ENCODE measurements around the gene PSEN1. TPM values are rescaled to one million over a fixed set of nuclear protein-coding genes. Genes with fewer than 3 reads are reported as not detected.
A peak's percentile ranks its signal among the peaks of the same experiment; 100 is the strongest.

Gene PSEN1
- polyA plus RNA-seq, 1 of the 3 experiments (the other 2 are of a cell fraction), result 9.0 TPM

GRCh38 chr14:73145371-73145770, 9.1 kb downstream of the PSEN1 start:
- WGBS (ENCODE audit: low lambda C conversion rate), result 100% methylated on average over 3 of the region's 3 CpGs
- Histone ChIP-seq H2AFZ (ENCODE audit: low read depth) (no peak overlapping the region), H3K4me1 (ENCODE audit: control insufficient read depth in 1 of 2, insufficient read depth in 2 of 2, low read depth in 1 of 2, low read length in 1 of 2) (peaks cover 0 to 13% of the 10 kb centered on the region in 2 experiments; a peak in 3 of 4 replicates), H3K79me2 (ENCODE audit: insufficient read depth) (peaks cover 89% of the 10 kb centered on the region), H3K27me3 (ENCODE audit: insufficient read depth) (no peaks in the 10 kb centered on the region), H3F3A (replicated peaks; ENCODE audit: insufficient read depth) (peaks cover 33% of the 10 kb centered on the region), H3K9me2 (no peaks in the 10 kb centered on the region), H4K20me1 (ENCODE audit: insufficient read depth) (peaks cover 41% of the 10 kb centered on the region), H3K27ac (ENCODE audit: low read depth in 2 of 2, low read length in 1 of 2) (no peak overlapping the region), H3K4me3 (ENCODE audit: low read depth in 2 of 2, low read length in 1 of 2) (no peak overlapping the region), H3K9me3 (no peaks in the 10 kb centered on the region), H3K9ac (no peak overlapping the region), H3K4me2 (no peak overlapping the region), H3K36me3 (replicated peaks in 1 of 2; ENCODE audit: control insufficient read depth in 1 of 2, insufficient read depth in 2 of 2, low read length in 1 of 2) (peaks cover 11 to 22% of the 10 kb centered on the region in 2 experiments)
- ChIA-PET POLR2A (no interaction called here), CTCF (no interaction called here)
- TF ChIP-seq RAD21 (IDR thresholded peaks at IDR 0.05; ENCODE audit: low read length), result no peak
- no peak for TF ChIP-seq MXI1 (IDR thresholded peaks at IDR 0.05; ENCODE audit: low read depth, low read length)
- no peak for TF ChIP-seq RXRA (IDR thresholded peaks at IDR 0.05; ENCODE audit: borderline replicate concordance, low read depth)
- no peak for TF ChIP-seq NRF1 (IDR thresholded peaks at IDR 0.05; ENCODE audit: low read depth, low read length)
- TF ChIP-seq IRF3 (IDR thresholded peaks at IDR 0.05; ENCODE audit: low read depth, low read length), result no peak
- no peak for TF ChIP-seq ELF1 (IDR thresholded peaks at IDR 0.05)
- TF ChIP-seq EP300 (IDR thresholded peaks at IDR 0.05; ENCODE audit: borderline replicate concordance in 1 of 2, low read depth in 1 of 2, low read length in 1 of 2), result no peak
- no peak for TF ChIP-seq FOXJ3 (CRISPR knock-in tag; IDR thresholded peaks at IDR 0.05)
- TF ChIP-seq TAF1 (IDR thresholded peaks at IDR 0.05; ENCODE audit: borderline replicate concordance, low read depth, low read length), result no peak
- TF ChIP-seq POLR2AphosphoS5 (IDR thresholded peaks at IDR 0.05; ENCODE audit: low read depth, low read length), result no peak
- no peak for TF ChIP-seq JUND (IDR thresholded peaks at IDR 0.05)
- no peak for TF ChIP-seq PBX3 (IDR thresholded peaks at IDR 0.05)
- TF ChIP-seq GATA2 (CRISPR knock-in tag; IDR thresholded peaks at IDR 0.05), result no peak
- TF ChIP-seq, protein P1, sequence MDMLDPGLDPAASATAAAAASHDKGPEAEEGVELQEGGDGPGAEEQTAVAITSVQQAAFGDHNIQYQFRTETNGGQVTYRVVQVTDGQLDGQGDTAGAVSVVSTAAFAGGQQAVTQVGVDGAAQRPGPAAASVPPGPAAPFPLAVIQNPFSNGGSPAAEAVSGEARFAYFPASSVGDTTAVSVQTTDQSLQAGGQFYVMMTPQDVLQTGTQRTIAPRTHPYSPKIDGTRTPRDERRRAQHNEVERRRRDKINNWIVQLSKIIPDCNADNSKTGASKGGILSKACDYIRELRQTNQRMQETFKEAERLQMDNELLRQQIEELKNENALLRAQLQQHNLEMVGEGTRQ (IDR thresholded peaks at IDR 0.05; ENCODE audit: borderline replicate concordance, low read depth, low read length), result no peak
- DNase-seq, result no peak

DNA sequence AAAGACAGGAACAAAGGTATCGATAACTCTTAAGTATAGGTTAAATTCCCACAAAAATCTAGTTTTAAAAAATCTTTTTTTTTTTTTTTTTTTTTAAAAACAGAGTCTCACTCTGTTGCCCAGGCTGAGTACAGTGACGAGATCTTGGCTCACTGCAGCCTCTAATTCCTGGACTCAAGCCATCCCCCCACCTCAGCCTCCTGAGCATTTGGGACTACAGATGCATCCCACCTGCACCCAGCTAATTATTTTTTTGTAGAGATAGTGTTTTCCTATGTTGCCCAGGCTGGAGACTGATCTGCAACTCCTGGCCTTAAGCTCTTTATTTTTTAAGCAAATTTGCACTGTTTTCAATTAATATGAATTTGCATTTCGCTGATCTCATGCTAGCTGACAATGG, 9.8 kb downstream of the PSEN1 start:
- 93% methylated on average over 3 of the region's 3 CpGs for WGBS (ENCODE audit: low lambda C conversion rate)
- Histone ChIP-seq H3K36me3 (replicated peaks in 1 of 2; ENCODE audit: control insufficient read depth in 1 of 2, insufficient read depth in 2 of 2, low read length in 1 of 2) (peaks cover 11 to 26% of the 10 kb centered on the region in 2 experiments), H3K4me2 (no peak overlapping the region), H3F3A (replicated peaks; ENCODE audit: insufficient read depth) (peaks cover 33% of the 10 kb centered on the region), H3K4me3 (ENCODE audit: low read depth in 2 of 2, low read length in 1 of 2) (no peak overlapping the region), H3K27ac (ENCODE audit: low read depth in 2 of 2, low read length in 1 of 2) (peak overlapping the region in 1 of 2 experiments; percentile 71; a peak in 1 of 4 replicates), H4K20me1 (ENCODE audit: insufficient read depth) (peaks cover 36% of the 10 kb centered on the region), H3K79me2 (ENCODE audit: insufficient read depth) (peaks cover 82% of the 10 kb centered on the region), H3K4me1 (ENCODE audit: control insufficient read depth in 1 of 2, insufficient read depth in 2 of 2, low read depth in 1 of 2, low read length in 1 of 2) (peaks cover 0 to 13% of the 10 kb centered on the region in 2 experiments; a peak in 2 of 4 replicates), H3K27me3 (ENCODE audit: insufficient read depth) (no peaks in the 10 kb centered on the region), H3K9me3 (no peaks in the 10 kb centered on the region), H2AFZ (ENCODE audit: low read depth) (no peak overlapping the region), H3K9ac (no peak overlapping the region), H3K9me2 (no peaks in the 10 kb centered on the region)
- TF ChIP-seq ELF1 (IDR thresholded peaks at IDR 0.05), result no peak
- no peak for TF ChIP-seq FOXJ3 (CRISPR knock-in tag; IDR thresholded peaks at IDR 0.05)
- no peak for TF ChIP-seq RCOR1 (IDR thresholded peaks at IDR 0.05; ENCODE audit: low read length)
- no peak for TF ChIP-seq MXI1 (IDR thresholded peaks at IDR 0.05; ENCODE audit: low read depth, low read length)
- no peak for TF ChIP-seq TEAD4 (IDR thresholded peaks at IDR 0.05; ENCODE audit: borderline replicate concordance, insufficient read depth)
- no peak for TF ChIP-seq EZH2phosphoT487 (IDR thresholded peaks at IDR 0.05; ENCODE audit: borderline replicate concordance, low read depth)
- no peak for TF ChIP-seq RFX5 (IDR thresholded peaks at IDR 0.05; ENCODE audit: low read length)
- TF ChIP-seq REST (IDR thresholded peaks at IDR 0.05; ENCODE audit: low read depth, low read length), result no peak
- no peak for TF ChIP-seq NRF1 (IDR thresholded peaks at IDR 0.05; ENCODE audit: low read depth, low read length)
- no peak for TF ChIP-seq YY1 (IDR thresholded peaks at IDR 0.05; ENCODE audit: low read depth)
- TF ChIP-seq FOXM1 (IDR thresholded peaks at IDR 0.05; ENCODE audit: low read depth), result no peak
- CTCF ChIA-PET, result no interaction called here
- POLR2A ChIA-PET, result no interaction called here
- DNase-seq, result no peak
